Measurements from ENCODE around the gene FGF14.

FGF14 gene

DNA sequence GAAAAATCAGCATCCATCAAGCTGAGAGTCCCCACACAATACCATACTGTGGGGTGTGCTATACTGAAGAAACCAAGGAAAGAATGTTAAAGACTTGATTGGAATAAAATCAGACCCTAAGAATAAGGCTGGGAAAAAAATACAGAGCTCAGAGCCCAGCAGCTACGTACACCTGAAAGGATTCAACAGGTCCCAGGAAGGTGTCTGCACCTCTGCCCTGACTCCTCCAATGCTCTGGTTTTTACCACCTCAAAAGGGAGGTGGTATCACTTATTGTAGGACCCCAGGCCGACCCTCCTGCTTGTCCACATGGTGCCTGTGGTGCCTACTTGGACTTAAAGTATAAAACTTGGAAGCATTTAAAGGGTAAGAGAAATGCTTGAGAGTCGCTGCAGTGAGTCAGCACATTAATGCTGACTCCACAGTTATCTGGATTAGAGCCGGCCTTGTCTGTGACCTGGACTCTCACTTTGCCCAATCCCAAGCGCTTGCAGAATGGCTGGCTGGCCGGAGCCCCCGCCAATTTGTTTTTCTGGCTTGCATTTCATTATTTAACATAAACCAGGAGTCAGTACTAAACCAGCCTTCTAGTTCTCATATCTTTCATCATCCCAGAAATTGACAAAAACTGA, 110.1 kb downstream of the FGF14 start:
- no peak overlapping the region for H3K4me3 ChIP-seq (ENCODE audit: extremely low read depth, insufficient read depth, low read length, poor library complexity, severe bottlenecking)
- H3K4me1 ChIP-seq (ENCODE audit: control insufficient read depth, insufficient read depth, low read length, poor library complexity, severe bottlenecking): no peaks in the 10 kb centered on the region
- H3K27ac ChIP-seq (ENCODE audit: low read depth, low read length, severe bottlenecking): no peak overlapping the region
- H3K9me3 ChIP-seq (ENCODE audit: control insufficient read depth, low read length): no peaks in the 10 kb centered on the region
- 84 to 85% methylated on average over 4 to 6 of the region's 7 CpGs for WGBS, 2 experiments (ENCODE audit: insufficient coverage in 2 of 2)
- no peaks in the 10 kb centered on the region for H3K36me3 ChIP-seq (ENCODE audit: control insufficient read depth, insufficient read depth, low read length)

DNA sequence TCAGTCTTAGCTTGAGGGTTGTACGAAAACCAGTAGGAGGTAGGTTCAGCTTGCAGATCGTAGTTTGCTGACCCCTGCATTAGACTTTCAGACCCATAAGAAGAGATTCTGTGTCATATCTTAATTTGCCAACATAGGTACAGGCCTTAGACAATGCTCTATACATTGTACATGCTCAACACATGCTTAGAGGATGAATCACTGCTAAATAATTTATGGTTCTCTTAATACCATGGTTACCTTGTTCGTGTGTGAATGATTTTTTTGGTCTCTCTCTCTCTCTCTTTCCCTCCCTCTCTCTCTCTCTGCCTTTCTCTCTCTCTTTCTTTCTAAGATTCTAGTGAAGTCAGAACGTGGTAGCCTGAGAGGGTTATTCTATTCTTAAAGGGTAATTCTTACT, 112.2 kb downstream of the FGF14 start:
- 100% methylated on average over 1 of the region's 4 CpGs; no CpG with 5 or more reads in 1 of the 2 experiments for WGBS, 2 experiments (ENCODE audit: insufficient coverage in 2 of 2)
- no peak overlapping the region for H3K27ac ChIP-seq (ENCODE audit: low read depth, low read length, severe bottlenecking)

DNA sequence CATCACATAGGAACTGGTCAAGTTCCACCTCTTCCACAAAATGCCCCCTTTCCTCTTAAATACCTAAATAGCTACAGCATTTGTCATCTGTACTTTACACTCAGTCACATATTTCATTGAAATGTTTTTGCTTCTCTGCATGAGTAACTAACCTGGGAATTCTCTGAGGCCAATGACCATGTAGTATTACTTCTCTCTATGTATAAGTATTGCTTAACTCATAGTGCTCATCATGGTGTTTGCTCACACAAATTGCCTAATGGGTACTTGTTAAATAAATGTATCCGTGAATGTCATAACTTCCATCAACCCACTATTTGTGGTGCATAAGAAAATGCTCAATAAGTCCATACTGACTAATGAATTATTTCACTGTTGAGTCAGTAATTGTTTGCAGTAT, 115.5 kb downstream of the FGF14 start:
- H3K27ac ChIP-seq (ENCODE audit: low read depth, low read length, severe bottlenecking): no peak overlapping the region
- no peak overlapping the region for H3K4me3 ChIP-seq (ENCODE audit: extremely low read depth, insufficient read depth, low read length, poor library complexity, severe bottlenecking)
- H3K36me3 ChIP-seq (ENCODE audit: control insufficient read depth, insufficient read depth, low read length): no peaks in the 10 kb centered on the region
- no peaks in the 10 kb centered on the region for H3K4me1 ChIP-seq (ENCODE audit: control insufficient read depth, insufficient read depth, low read length, poor library complexity, severe bottlenecking)
- no CpG with 5 or more reads among the region's 1 CpG for WGBS, 2 experiments (ENCODE audit: insufficient coverage in 2 of 2)
- H3K9me3 ChIP-seq (ENCODE audit: control insufficient read depth, low read length): no peaks in the 10 kb centered on the region

More for the DNA sequence above, 112.2 kb downstream of the FGF14 start:
- no peaks in the 10 kb centered on the region for H3K4me1 ChIP-seq (ENCODE audit: control insufficient read depth, insufficient read depth, low read length, poor library complexity, severe bottlenecking)
- H3K36me3 ChIP-seq (ENCODE audit: control insufficient read depth, insufficient read depth, low read length): no peaks in the 10 kb centered on the region
- no peak overlapping the region for H3K4me3 ChIP-seq (ENCODE audit: extremely low read depth, insufficient read depth, low read length, poor library complexity, severe bottlenecking)
- H3K9me3 ChIP-seq (ENCODE audit: control insufficient read depth, low read length): no peaks in the 10 kb centered on the region

DNA sequence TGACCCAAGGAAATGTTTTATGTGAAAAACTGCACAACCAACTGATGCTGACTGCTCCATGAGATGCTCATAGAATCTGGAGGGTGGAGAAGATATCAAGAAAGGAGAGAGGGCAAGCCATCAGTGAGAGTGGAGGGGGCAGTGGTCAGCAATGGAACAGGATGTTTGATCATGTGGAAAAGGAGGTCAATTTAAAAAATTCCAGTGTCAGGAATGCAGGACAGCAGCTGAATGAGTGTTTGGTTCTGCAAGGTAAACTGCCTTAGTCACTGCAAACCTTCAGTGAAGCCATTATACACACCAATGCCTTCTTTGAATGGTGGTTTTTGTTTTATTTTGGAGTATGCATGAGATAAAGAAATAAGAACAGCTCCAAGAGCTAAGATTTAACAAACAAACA, 121.5 kb downstream of the FGF14 start:
- no peaks in the 10 kb centered on the region for H3K36me3 ChIP-seq (ENCODE audit: control insufficient read depth, insufficient read depth, low read length)
- H3K4me1 ChIP-seq (ENCODE audit: control insufficient read depth, insufficient read depth, low read length, poor library complexity, severe bottlenecking): no peaks in the 10 kb centered on the region
- H3K4me3 ChIP-seq (ENCODE audit: extremely low read depth, insufficient read depth, low read length, poor library complexity, severe bottlenecking): no peak overlapping the region
- no peak overlapping the region for H3K27ac ChIP-seq (ENCODE audit: low read depth, low read length, severe bottlenecking)
- H3K9me3 ChIP-seq (ENCODE audit: control insufficient read depth, low read length): no peaks in the 10 kb centered on the region

- H3K4me3 ChIP-seq (ENCODE audit: extremely low read depth, insufficient read depth, low read length, poor library complexity, severe bottlenecking): no peak overlapping the region
- H3K9me3 ChIP-seq (ENCODE audit: control insufficient read depth, low read length): no peaks in the 10 kb centered on the region
- no peaks in the 10 kb centered on the region for H3K4me1 ChIP-seq (ENCODE audit: control insufficient read depth, insufficient read depth, low read length, poor library complexity, severe bottlenecking)
Observed at GRCh38 chr13:102277286-102277685, 124.6 kb downstream of the FGF14 start.

DNA sequence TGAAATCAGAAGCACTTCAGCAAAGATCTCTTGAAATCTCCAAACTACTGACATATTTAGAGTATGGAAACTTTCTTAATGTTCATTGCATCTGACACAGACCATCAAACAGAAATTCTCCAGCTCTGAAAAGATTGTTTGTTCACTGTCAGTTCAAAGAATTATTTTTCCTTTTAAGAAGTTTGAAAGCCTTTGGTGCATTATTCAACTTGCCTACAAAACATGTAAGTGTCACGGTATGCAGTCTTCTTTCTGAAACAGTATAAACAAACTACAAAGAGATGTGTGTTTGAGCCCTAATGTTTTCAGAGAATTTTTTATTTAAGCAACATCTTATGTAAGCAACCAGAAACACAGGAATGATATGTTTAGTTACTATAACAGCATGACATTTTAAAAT, 125.4 kb downstream of the FGF14 start:
- Histone ChIP-seq H3K9me3 (ENCODE audit: control insufficient read depth, low read length) (no peaks in the 10 kb centered on the region), H3K27ac (ENCODE audit: low read depth, low read length, severe bottlenecking) (no peak overlapping the region), H3K4me3 (ENCODE audit: extremely low read depth, insufficient read depth, low read length, poor library complexity, severe bottlenecking) (no peak overlapping the region), H3K4me1 (ENCODE audit: control insufficient read depth, insufficient read depth, low read length, poor library complexity, severe bottlenecking) (no peaks in the 10 kb centered on the region), H3K36me3 (ENCODE audit: control insufficient read depth, insufficient read depth, low read length) (no peaks in the 10 kb centered on the region)
- no CpG with 5 or more reads among the region's 1 CpG for WGBS, 2 experiments (ENCODE audit: insufficient coverage in 2 of 2)

More at GRCh38 chr13:102277286-102277685, 124.6 kb downstream of the FGF14 start:
- H3K27ac ChIP-seq (ENCODE audit: low read depth, low read length, severe bottlenecking): no peak overlapping the region
- 50 to 77% methylated on average over 2 to 4 of the region's 4 CpGs for whole genome bisulfite sequencing, 2 experiments (ENCODE audit: insufficient coverage in 2 of 2)
- no peaks in the 10 kb centered on the region for H3K36me3 ChIP-seq (ENCODE audit: control insufficient read depth, insufficient read depth, low read length)

GRCh38 chr13:102275969-102276368, 125.9 kb downstream of the FGF14 start:
- Histone ChIP-seq H3K4me3 (ENCODE audit: extremely low read depth, insufficient read depth, low read length, poor library complexity, severe bottlenecking) (no peak overlapping the region), H3K36me3 (ENCODE audit: control insufficient read depth, insufficient read depth, low read length) (no peaks in the 10 kb centered on the region), H3K9me3 (ENCODE audit: control insufficient read depth, low read length) (no peaks in the 10 kb centered on the region), H3K27ac (ENCODE audit: low read depth, low read length, severe bottlenecking) (no peak overlapping the region), H3K4me1 (ENCODE audit: control insufficient read depth, insufficient read depth, low read length, poor library complexity, severe bottlenecking) (no peaks in the 10 kb centered on the region)
- 75% methylated on average over 1 of the region's 3 CpGs; no CpG with 5 or more reads in 1 of the 2 experiments for WGBS, 2 experiments (ENCODE audit: insufficient coverage in 2 of 2)

DNA sequence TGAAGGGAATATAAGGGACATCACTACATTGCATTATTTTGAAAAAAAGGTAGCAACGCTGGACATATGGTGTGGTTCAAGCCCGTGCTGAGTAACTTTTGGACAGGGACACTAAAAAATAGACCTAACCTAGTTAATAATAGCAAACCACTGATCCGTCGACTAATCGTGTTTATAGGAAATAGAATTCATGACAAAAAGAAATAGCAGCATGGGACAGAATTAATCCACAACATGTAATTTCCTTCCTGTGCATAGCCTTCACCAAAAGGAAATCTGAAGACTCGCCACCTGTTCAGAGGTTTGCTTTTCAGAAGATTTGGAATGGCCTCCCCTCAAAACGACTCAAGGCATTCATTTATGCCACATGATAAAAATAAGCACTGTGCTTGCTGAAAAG, 128.7 kb downstream of the FGF14 start:
- WGBS, 2 experiments (ENCODE audit: insufficient coverage in 2 of 2): 98% methylated on average over 6 of the region's 7 CpGs; no CpG with 5 or more reads in 1 of the 2 experiments
- Histone ChIP-seq H3K27ac (ENCODE audit: low read depth, low read length, severe bottlenecking) (no peak overlapping the region), H3K9me3 (ENCODE audit: control insufficient read depth, low read length) (no peaks in the 10 kb centered on the region), H3K4me3 (ENCODE audit: extremely low read depth, insufficient read depth, low read length, poor library complexity, severe bottlenecking) (no peak overlapping the region), H3K36me3 (ENCODE audit: control insufficient read depth, insufficient read depth, low read length) (no peaks in the 10 kb centered on the region), H3K4me1 (ENCODE audit: control insufficient read depth, insufficient read depth, low read length, poor library complexity, severe bottlenecking) (no peaks in the 10 kb centered on the region)

DNA sequence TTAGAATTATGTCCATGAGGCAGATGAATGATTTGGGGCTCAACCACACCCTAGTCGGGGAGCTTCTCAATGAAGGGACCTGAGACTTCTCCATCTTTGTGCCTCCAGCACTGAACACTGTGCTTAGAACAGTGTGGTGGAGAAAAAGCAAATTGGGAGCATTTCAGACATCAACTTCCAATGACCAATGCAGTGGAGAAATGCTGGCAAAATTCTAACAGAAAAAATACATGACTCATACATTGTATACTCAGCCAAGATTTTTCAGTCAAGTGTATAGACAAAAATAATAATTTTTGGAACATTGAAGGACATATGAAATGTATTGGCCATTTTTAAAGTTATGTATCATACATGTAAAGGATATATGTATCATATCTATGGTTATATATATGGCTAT, 134.7 kb downstream of the FGF14 start:
- Histone ChIP-seq H3K36me3 (ENCODE audit: control insufficient read depth, insufficient read depth, low read length) (no peaks in the 10 kb centered on the region), H3K4me1 (ENCODE audit: control insufficient read depth, insufficient read depth, low read length, poor library complexity, severe bottlenecking) (no peaks in the 10 kb centered on the region), H3K9me3 (ENCODE audit: control insufficient read depth, low read length) (no peaks in the 10 kb centered on the region), H3K4me3 (ENCODE audit: extremely low read depth, insufficient read depth, low read length, poor library complexity, severe bottlenecking) (no peak overlapping the region), H3K27ac (ENCODE audit: low read depth, low read length, severe bottlenecking) (no peak overlapping the region)
- no CpG with 5 or more reads among the region's 1 CpG for WGBS, 2 experiments (ENCODE audit: insufficient coverage in 2 of 2)

DNA sequence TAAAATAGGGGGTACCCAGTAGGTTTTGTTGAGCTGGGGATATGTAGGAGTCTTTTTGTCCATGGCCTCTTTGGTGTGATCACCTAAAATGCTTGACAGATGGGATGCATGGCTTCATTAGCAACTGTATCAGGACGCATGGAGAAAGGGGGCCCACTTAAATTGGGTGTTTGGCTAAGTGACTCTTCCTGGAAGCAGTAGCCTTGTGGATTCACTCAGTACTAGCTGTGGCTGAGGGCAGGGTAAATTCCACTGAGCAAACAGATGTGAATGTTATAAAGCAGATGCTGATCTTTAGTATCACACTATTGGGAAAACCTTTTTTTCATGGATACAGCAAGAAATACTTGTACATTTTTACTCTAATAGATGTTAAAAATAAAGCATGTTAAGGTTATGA, 140.0 kb downstream of the FGF14 start:
- WGBS, 2 experiments (ENCODE audit: insufficient coverage in 2 of 2): 50 to 83% methylated on average over 1 of the region's 1 CpG
- no peaks in the 10 kb centered on the region for H3K36me3 ChIP-seq (ENCODE audit: control insufficient read depth, insufficient read depth, low read length)
- H3K4me3 ChIP-seq (ENCODE audit: extremely low read depth, insufficient read depth, low read length, poor library complexity, severe bottlenecking): no peak overlapping the region
- no peak overlapping the region for H3K27ac ChIP-seq (ENCODE audit: low read depth, low read length, severe bottlenecking)
- no peaks in the 10 kb centered on the region for H3K4me1 ChIP-seq (ENCODE audit: control insufficient read depth, insufficient read depth, low read length, poor library complexity, severe bottlenecking)
- no peaks in the 10 kb centered on the region for H3K9me3 ChIP-seq (ENCODE audit: control insufficient read depth, low read length)

- 100% methylated on average over 1 of the region's 3 CpGs; no CpG with 5 or more reads in 1 of the 2 experiments for WGBS, 2 experiments (ENCODE audit: insufficient coverage in 2 of 2)
Observed at GRCh38 chr13:102261316-102261715, 140.5 kb downstream of the FGF14 start.

More at GRCh38 chr13:102261316-102261715, 140.5 kb downstream of the FGF14 start:
- Histone ChIP-seq H3K27ac (ENCODE audit: low read depth, low read length, severe bottlenecking) (no peak overlapping the region), H3K4me3 (ENCODE audit: extremely low read depth, insufficient read depth, low read length, poor library complexity, severe bottlenecking) (no peak overlapping the region), H3K4me1 (ENCODE audit: control insufficient read depth, insufficient read depth, low read length, poor library complexity, severe bottlenecking) (no peaks in the 10 kb centered on the region), H3K36me3 (ENCODE audit: control insufficient read depth, insufficient read depth, low read length) (no peaks in the 10 kb centered on the region), H3K9me3 (ENCODE audit: control insufficient read depth, low read length) (no peaks in the 10 kb centered on the region)
